GM21737 (cell line): Measurements from ENCODE around the gene SCN3A.

ENCODE experiments used
- ATAC-seq: cut with Tn5 transposase; IDR thresholded peaks from one replicate; pipeline ENCODE4 v1.9.1; 2021; ENCODE audit warnings: mild to moderate bottlenecking, moderate library complexity; ENCODE audit not compliant: unreplicated experiment

The SCN3A gene

DNA sequence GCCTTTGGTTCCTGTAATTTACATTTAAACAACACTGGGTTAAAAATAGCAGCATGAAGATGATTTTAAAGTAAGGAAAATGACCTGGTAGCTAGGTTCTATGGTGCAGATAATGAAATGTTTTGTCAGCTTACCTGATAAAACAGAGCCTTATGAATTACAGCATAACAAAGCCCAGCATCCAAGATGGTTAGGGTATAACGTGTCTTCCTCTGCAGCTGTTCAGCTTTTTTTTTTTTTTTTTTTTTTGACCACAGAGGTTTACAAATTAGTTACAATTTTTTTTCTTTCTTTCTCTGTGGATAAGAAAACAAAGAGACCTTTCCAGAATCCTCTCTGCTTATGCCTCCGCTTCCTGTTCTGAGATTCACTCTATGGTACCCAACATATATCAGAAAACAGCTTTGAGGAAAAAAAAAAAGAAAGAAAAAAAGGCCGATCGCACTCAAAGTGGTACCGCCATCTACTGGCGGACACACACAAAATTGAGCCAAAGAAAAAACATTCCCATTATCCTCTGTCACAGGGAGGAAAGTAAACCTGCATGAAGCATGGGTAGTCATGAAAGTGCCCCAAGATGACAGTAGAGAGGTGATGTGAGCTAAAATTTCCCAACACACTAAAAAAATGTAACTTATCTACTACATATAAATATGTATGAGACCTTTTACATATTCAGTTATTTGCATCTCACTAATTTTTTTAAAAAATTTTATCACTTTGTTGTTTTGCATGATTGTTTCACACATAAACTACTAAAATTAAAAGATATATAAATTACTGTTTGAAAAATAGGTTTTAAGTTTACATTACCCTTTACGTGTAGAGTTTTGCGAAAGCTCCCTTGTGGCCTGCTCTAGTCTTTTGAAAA is at the start of gene SCN3A:
Gene SCN3A (minus strand): TSS at position 362 of the 871 bp plus-strand sequence. CDS start 27,656 bp downstream, outside the sequence.
- peak; percentile 59 for ATAC-seq

DNA sequence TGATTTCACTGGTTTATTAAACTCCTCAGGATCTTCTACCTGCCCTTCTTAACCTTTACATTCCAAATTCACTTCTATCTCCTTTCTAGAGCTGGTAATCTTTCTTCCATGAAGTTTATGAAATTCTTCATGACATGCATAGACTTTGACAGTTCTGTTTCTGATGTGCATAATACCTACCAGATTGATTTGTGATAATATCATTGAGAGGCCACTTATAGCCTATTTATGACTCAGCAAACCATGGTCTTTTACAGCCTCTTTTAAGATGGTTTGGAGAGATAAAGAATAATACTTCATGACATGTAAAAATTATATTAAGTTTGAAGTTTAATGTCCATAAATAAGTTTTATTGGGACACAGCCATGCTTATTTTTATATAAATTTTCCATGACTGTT is 49.3 kb upstream of the SCN3A start:
- ATAC-seq: no peak

DNA sequence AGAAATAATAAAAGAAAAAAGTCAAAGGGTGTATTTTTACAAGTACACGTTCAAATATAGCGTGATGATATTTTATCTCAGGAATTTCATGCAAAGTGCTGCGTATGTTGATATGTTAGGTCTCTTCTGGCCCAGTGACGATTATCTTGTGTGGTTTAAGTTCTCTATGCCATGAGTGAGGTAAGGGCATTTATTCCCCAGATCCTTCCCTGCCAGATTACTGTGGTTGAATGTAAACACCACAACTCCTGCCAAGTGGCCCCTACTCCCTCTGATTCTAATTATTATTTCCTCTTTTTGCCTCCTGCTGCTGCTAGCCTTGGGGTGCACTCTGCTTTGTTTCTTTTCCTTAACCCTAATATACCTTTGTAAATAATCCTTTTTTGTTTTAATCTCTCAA is 47.5 kb upstream of the SCN3A start:
- ATAC-seq: no peak

DNA sequence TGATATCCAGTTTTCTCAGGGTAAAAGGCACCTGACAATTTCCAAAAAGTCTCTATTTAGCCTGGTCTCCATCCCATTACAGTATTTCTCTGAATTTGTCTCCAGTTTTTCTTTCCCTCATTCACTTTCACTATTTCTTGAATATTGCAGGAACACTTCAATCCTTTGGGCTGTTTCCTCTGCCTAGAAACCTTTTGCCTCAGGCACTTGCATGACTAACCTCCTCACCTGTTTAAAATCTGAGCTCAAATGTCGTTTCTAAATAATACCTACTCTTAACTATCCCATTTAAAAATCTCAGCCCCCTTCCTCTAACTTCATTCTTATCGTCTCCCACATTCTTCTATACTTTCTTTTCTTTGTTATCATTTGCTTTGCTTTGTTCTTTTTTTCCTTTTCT is 44.4 kb upstream of the SCN3A start:
- no peak for ATAC-seq

DNA sequence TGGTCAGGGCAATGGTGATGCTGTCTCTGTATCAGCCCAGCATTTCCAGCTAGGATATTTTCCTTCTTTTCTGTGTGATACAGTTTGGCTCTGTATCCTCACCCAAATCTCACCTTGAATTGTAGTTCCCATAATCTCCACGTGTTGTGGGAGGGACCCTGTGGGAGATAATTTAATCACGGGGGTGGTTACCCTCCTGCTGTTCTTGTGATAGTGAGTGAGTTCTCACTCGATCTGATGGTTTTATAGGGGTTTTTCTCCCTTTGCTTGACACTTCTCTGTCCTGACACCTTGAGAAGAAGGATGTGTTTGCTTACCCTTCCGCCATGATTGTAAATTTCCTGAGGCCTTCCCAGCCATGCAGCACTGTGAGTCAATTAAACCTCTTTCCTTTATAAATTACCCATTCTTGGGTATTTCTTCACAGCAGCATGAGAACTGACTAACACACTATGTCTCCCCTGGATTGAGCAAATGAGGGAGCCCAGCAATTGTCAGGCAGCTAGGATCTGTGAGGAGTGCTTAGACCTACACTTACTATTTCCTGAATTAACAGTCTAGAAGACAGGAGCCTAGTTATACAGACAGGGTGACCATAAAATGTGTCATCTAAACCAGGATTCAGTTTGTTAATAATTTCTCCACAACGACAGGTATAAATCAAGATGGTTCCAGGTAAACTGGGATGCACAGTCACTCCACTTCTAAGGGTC is 41.4 kb upstream of the SCN3A start:
- no peak for ATAC-seq

DNA sequence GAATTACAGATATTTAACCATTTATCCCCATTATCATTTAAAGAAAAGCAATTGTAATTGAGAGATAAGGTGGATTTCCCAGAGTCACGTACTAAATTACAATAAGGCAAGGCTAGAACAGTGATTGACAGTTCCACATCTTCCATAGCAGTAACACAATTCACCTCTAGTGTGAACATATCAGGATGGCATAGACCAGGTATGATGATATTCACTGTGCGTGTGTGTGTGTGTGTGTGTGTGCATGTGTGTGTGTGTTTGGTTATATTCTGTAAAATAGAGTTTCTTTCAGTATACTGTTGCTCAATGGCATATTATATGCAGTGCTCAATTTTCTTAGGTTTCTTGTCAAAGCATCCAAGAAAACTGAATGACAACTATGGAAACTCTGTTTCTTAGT is 37.1 kb upstream of the SCN3A start:
- ATAC-seq: no peak

DNA sequence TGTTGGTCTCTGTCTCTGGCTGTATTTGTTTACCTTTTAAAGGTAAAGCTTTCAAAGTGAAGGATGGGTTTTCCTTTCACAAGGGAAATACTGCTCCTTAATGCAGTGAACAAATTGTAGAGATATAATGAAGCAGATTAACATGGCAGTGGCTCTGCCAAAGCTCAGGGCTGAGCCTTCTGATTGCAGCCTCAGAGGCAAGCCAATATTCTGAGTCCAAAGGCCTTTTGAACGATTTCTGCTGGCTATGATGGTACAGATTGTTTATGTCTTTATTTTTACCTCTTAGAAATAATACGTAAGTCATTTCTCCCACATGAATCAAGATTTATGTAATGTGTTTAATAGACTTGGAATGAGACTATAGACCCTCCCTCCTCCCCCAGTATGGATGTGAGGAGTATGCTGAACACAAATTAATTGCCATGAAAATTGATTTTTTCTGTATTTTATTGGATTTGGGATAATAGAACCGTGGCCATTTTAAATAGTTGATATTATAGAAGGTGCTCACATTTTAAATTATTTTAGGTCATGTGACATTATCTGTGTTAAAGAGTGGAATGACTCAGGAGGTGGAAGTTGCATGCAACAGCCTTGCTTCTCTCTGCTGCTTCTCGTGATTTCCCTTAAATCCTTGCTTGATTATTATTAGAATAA is 36.1 kb upstream of the SCN3A start:
- no peak for ATAC-seq

DNA sequence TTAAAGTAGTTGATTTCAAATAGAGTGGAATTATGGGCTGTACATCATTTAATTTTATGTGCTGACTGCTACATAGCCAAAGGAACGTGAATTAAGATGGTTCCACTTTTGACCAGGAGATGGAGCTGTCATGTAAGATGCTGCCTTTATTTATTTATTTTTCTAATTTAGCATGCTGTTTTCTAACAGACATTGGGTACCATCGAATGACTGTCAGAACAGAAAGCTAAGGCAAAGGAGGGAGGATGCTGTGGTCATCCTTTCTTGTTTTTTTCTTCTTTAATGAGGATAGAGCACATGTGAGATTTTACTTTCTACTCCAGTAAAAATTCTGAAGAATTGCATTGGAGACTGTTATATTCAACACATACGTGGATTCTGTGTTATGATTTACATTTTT is 35.4 kb upstream of the SCN3A start, which contains the start of gene SCN2A:
Gene SCN2A (plus strand): TSS at position 185 of the 400 bp plus-strand sequence. CDS start 56,410 bp downstream, outside the sequence.
- no peak for ATAC-seq

DNA sequence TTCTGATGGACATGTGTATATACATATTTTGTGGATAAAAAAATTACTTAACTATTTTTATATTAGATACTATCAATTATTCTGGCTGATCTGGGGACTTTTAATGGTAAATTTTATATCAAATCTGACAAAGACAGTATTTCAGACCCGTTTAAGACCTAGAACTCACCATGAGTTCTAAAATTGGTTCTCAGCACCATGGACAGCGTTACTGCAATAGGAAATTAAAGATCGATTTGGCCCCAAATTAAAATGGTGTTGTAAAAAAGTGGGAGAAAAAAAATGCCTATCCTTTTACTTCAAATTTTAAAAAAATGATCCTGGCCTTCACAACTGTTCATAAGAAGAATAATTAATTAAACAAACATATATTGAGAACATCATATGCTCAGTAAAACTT is 34.4 kb upstream of the SCN3A start:
- ATAC-seq: no peak

DNA sequence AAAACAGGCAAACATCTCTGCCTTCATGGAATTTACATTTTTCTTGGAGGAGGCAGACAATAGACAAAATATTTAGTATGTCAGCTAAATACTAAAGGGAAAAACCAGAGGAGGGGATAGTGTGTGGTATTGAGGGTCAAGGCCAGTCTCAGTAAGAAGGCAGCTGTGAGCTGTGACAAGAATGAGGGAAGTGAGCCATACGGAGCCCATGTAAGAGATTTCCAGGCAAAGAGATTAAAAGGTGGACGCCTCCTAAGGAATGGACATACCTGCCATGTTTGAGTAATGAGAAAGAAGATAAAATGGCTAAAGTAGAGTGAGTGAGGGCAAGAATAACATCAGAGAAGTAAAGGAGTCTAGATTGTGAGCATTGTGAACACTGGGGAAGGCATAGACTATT is 33.2 kb upstream of the SCN3A start:
- ATAC-seq: no peak

DNA sequence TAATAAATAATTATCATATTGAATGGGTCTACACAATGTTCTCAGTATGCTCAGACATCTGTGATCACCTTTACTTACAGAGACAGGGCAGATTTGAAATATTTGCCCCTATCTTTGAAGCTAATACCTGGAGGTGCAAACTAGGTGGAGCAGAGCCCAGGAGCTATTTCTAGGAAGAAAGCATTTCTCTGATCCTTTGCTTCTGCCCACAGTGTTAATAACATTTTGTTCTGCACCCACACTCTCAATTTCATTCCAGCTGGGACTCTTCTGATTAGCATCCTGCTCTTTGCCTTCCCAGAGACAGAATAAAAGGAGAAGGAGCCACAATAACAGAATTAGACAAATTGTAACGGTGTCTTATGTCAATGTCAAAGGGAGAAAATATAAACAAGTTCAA is 23.7 kb upstream of the SCN3A start:
- ATAC-seq: no peak

DNA sequence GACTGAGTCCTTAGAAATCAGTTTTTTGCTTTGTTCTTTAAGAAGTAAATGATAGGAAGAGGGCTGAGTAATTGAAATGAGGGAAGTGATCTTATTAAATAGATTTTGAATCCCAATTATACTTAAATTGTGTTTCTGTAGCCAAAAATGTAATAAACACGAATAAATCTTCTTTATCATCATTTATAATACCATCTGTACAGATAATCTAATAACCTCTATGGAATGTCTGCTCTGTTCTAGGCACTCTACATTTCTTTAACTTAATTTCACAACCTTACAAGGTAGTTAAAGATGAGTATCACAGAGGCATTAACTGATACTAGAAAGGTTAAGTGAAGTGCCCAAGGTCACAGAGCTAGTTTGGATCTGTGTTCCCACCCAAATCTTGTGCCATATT is 21.1 kb upstream of the SCN3A start:
- ATAC-seq: no peak

DNA sequence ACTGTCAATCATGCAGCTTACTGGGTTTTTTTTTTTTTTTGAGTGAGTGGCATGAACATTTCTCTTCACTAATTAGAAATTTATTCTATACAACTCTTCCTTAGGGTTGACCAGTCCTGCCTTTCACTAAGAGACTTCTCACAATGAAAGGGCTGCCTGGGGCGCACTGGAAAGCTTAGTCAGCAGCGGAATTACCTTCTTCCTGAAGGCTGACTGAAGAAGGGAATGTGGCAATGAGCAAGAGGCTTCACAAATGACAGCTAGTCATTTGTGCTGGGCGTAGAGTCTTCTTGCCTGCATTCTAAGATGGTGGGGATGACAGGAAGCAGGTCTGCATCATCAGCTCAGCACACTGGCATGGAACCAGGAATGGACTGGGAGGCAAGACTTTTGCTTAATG is 15.6 kb upstream of the SCN3A start:
- ATAC-seq: no peak

DNA sequence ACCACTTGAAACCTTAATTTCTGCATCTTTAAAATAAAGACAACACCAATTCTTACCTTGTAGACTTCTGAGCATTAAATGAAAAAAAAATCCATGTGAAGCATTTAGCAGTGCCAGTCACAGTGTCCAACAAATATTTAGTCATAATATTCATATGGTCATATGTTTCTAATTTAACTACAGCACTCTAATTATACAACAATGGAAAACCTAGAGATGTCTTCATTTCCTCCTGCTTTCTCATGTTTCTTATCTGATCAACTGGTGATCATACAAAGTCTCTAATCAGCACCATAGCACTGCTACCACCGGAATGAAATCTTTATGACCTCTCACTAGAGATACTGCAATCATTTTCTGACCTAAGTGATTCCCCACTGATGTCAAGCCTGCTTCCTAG is 10.2 kb upstream of the SCN3A start:
- ATAC-seq: no peak

DNA sequence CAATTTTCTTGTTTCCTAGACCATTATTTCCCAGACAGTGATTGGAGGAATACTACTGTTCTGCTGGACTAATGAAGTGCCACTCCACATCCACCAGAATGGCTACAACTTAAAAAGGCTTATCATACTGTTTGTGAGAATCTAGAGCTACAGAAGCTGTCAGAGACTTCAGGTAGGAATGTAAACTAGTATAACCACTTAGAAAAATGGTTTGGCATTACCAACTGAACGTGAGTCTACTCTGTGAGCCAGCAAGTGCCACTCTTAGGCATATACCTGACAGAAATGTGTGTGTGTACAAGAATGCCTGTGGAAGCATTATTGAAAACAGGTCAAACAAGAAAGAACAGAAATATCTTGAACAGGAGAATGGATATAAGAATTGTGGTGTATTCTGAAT is 4.2 kb upstream of the SCN3A start:
- ATAC-seq: no peak

DNA sequence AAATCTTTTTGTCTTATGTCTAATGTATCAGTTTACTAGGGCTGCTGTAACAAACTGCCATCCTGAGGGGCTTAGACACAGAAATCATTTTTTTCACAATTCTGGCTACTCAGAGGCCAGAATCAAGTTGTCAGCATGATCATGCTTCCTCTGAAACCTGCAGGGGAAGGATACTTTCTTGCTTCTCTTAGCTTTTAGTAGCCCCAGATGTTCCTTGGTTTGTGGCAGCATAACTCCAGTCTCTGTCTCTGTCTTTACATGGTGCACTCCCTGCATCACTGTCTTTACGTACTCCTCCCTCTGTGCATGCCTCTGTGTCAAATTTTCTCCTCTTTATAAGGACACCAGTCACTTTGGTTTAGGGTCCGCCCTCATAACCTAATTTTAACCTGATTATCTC is 2.0 kb upstream of the SCN3A start:
- ATAC-seq: no peak

DNA sequence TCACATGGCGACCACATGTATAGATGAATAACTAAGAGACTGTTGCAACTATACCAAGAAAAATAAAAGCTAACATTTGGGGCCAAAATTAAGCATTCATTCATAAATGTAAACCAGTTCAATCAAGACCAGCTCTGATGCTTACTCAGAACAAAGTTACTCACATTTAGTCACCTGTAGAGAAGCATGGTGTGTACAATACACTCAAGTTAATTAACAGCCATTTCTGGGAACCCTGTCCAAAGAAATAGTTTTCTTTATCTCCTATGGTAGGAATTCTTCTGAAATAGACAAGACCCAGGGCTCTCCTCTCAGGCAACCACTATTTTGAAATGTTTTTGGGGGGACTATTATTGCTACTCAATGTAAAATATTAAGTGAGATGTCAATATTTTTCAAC is 1.6 kb downstream of the SCN3A start:
- no peak for ATAC-seq

DNA sequence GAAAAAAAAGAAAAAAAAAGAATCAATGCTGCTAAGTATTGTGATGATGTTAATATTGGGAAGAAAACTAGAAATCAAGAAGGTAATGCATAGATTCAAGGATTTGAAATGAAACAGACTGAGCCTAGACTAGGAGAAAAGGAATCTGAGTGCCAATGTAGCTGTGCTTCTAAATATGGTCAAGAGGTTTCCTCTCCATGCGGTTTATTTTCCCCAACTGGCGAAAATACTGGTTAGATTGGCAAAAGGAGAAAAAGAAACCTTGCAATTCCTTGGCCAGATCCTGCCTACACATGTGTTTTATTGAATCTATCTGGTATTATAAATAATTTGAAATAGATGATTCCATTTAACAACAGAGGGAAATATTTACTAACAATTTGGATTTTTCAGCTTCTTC is 5.7 kb downstream of the SCN3A start:
- no peak for ATAC-seq

DNA sequence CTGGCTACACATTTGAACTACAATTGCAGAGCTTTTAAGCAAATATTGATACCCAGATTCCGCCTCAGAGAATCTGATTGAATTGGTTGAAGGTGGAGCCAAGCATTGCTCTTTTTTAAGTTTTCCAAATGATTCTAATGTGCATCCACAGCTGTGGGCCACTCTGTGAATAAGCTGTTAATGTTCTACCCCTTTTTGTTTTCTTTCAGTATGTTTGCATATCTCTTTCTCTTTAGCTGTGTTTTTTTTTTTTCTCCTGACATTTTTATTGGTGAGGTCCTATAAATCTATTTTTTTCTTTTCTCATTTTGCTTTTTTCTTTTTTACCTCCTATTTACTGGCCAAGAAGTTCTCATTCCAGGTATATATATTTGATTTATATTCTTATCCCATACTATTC is 6.5 kb downstream of the SCN3A start:
- no peak for ATAC-seq

DNA sequence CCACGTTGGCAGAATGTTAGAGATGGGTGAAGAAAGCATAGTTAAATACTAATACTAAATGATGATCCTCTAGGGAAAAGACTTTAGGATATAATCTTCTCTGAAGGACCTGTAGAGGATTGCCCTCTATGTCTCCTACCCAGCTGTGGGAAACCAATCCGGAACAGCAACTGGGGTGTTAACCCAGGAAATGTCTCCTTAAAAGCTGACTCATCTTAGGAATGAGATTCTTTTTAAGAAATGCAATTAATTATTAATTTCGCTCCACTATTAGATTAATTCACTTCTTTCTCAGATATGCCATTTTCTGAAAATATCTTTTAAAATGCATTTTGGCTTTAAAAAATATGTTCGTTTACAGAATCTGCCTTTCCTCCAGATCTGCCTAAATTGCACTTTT is 7.4 kb downstream of the SCN3A start:
- ATAC-seq: no peak

DNA sequence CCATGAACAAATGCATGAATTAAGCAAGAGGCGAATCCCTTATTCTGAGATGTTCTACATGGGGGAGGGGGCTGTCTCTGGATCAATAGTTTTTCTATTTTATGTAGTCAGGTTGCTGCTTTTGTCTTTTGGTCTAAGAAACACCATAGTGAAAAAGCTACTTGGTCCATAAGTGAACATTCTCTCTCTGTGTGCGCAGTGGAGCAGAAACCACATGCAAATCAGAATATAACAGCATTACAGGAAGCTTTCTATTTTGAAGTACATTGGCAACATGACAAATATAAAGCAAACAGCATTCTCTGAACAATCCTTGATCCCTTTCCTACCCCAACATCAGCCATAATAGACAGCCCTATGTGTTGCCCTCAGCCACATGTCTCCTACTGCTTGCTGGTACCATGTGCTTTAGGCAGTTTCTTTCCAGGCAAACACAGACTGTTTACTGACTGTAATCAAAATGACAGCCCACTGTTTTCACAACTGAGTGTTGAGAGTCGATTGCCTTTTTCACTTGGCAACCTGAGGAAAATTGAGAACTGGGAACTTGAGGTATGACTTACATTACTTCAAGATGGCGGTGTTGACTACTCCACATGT is 10.6 kb downstream of the SCN3A start:
- peak; percentile 94 for ATAC-seq
